Breast epithelium (tissue), 3 donors: ENCODE measurements around the gene FTO.

Experiments
- CTCF ChIP-seq, 3 donors: fragments of 450-650 bp; IDR thresholded peaks; one replicate each; pipeline ENCODE4 v1.5.1; 2016 to 2017; ENCODE audit warnings: antibody characterized with exemption in 3 of 3, mild to moderate bottlenecking in 3 of 3, moderate library complexity in 3 of 3
- POLR2A ChIP-seq: fragments of 450-650 bp; IDR thresholded peaks from one replicate; pipeline ENCODE4 v1.6.1; 2016; ENCODE audit warnings: antibody characterized with exemption, mild to moderate bottlenecking, moderate library complexity

- TF ChIP-seq POLR2A: no peak
- TF ChIP-seq CTCF (IDR thresholded peaks at IDR 0.05): no peak
Measured at GRCh38 chr16:54200720-54201119, 496.8 kb downstream of the FTO start.
